Measurements from ENCODE around the gene CRNKL1.
"Not testable (repeated sequence)": the region's sequence is repeated elsewhere in the genome, so short reads cannot be mapped to it uniquely, and the experiment has no call there.

The CRNKL1 gene

DNA sequence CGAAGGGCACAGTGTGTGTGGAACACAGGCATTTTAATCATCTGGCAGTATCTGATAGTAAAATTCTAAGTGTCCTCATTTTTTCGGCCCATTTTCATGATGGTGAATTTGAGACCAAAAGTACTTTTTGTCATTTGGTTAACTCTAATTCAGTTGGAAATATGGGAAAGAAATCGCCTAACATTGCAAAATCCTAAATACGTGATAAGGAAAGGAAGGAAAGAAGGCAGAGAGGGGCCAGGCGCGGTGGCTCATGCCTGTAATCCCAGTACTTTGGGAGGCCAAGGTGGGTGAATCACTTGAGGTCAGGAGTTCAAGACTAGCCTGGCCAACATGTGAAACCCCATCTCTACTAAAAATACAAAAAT is 48.3 kb downstream of the CRNKL1 start:
- not testable (repeated sequence) for DNase-seq

DNA sequence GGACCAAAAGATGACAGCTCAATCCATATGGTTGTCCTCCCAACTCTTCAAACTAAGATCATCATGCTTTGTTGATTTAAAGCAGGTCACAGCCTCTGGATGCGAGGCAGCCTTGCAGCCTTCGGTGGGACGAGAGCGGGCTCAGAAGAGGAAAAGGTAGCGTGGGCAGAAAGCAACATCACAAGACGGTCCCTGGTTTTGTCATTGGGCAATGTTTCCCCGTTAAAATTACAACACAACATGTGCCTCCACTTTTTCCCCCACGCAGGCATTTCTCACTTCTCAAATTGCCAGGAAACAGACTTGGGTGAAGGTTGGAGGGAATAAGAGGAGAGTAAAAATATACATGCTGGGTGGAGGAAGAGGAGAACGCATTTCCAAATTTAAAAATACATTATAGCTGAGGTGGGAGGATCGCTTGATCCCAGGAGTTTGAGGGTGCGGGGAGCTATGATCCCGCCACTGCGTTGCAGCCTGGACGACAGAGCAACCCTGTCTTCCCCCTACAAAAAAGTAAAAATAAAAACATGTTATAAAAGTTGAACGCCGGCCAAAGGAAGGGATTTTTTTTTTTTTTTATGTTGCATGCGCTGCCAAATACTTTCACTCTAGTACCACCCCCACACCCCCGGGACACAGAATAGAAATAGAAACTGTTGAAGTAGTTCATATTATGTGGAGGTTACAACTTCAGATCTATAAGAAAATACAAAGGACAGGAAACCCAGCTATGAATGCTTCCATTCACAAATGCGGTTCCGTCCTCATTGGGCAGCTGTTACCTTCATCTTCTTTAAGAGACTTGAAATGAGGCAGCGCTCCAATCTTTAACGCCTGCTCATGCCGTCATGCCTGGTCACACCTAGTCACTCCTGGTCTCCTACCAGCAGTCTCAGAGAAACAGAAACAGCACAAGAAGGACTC is 49.0 kb downstream of the CRNKL1 start:
- DNase-seq = no peak

DNA sequence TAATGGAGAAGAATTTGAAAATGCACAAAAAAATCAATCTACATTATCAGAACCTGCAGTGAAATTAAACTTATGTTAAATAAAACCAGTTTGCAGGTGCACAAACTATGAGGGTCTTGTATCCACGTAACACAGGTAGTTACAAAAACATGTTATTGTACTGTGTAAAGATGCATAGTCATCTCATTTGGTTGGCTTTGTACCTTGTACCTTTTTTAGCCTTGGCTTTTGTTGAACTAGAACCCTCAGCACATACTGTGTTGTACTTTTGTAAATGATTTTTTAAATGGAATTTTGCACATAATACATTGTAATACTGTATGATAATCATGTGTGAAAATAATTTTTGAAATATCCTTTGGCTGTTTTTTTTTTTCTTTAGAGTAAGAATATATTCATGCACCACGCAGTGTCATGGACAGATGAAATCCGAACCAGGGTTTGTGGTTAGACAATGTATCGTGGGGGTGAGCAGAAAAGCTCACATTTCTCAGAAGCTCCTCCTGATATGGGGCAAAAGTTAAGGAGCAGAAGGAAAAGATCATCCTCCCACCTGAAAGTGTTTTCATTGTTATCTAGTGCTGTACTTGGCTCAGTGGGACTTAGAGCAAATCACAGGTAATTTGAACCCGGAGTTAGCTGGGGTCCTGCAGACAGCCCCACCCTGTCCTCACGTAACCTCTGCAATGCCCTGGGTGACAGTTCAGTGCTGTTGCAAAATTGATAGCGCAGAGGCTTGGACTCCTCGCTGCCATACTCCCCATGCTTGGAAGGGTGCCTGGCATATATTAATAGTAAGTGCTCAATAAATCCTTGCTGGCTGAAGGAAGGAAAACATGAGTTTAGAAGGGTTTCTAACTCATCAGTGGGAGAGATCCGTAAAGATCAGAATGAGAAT is 49.9 kb downstream of the CRNKL1 start:
- no peak for DNase-seq

DNA sequence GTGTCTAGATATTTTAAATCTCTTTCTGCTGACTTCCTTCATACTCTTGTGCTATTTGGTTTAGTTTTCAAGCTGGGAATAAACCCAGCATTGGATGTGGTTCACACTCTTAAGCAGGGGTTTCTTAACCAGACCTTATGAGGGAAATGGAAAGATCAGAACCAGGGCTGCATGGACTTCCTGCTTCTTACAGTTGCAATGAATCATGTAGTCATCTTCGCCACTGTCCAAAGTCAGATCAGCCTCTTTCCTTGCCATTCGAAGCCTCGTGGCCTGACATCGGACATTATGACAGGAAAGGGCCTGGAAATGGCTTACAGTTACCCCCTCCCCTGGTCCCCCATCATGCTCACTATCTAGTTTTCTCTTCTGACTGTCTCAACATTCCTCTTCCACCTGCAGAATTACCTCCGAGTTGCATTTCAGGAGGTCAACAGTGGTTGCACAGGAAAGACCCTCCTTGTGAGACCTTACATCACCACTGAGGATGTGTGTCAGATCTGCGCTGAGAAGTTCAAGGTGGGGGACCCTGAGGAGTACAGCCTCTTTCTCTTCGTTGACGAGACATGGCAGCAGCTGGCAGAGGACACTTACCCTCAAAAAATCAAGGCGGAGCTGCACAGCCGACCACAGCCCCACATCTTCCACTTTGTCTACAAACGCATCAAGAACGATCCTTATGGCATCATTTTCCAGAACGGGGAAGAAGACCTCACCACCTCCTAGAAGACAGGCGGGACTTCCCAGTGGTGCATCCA is 51.9 kb downstream of the CRNKL1 start:
- no peak for DNase-seq

DNA sequence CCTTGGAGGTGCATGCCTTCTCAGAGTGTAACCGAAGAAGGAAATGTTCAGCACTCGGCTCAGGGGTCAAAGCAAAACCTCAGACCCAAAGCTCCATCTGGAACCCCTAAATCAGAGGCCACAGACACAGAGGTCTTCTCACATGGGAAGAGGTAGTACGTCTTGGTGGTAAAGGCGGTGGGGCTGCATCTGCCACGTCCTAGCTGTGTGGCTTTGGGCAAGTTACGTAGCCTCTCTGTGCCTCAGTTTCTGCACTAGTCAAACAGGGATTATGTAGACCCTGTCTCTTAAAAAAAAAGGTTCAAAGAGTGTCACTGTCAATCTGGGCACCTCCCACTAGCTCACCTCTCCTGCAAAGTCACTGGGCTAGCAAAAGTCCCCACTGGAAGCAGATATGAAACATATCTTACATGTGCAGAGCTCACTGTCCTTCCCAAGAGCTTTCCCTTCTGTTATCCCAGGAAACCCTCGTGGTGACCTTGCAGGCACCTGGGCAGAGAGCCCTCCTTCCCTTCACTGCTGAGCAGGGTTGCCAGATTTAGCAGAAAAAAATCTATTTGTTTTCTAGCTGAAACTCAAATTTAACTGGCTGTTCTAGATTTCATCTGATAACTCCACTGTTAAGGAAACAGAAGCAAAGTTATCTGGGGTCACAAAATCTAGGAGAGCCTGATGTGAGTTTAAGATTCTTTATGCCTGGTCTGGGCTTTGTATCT is 53.1 kb downstream of the CRNKL1 start:
- DNase-seq = no peak

DNA sequence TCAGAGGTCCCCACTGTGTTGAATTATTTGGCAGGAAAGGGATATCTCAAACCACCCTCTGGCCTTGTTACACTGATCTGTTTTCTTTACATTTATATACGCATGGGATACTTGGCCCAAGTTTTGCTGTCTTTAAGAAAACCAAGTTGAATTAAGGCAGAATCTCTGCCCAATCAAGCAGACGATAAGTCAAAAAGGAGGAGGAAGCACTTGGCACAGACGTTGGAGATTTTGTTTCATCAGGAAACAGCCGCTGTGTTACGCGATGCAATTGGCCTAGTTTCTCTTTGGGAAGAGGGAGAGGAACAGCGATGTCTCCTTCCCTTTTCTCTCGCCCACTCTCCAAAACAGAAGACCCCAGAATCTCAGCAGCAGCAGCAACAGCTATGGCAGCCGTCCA is 55.3 kb downstream of the CRNKL1 start:
- no peak for DNase-seq

DNA sequence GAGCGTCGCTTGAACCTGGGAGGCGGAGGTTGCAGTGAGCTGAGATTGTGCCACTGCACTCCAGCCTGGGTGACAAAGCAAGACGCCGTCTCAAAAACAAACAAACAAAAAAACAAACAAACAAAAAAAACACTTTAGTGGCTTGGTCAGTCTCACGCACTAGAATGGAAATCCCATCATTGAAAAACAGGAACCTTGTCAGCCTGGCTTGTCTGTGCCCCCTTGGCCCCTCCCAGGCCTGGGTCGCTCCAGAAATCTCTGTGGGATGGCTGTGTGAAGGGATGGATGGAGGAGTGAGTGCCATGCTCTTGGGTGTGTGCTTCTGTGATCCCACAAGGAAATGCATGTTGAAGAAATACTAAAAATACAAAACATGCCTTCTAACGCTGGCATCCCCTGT is 56.0 kb downstream of the CRNKL1 start:
- no peak for DNase-seq

DNA sequence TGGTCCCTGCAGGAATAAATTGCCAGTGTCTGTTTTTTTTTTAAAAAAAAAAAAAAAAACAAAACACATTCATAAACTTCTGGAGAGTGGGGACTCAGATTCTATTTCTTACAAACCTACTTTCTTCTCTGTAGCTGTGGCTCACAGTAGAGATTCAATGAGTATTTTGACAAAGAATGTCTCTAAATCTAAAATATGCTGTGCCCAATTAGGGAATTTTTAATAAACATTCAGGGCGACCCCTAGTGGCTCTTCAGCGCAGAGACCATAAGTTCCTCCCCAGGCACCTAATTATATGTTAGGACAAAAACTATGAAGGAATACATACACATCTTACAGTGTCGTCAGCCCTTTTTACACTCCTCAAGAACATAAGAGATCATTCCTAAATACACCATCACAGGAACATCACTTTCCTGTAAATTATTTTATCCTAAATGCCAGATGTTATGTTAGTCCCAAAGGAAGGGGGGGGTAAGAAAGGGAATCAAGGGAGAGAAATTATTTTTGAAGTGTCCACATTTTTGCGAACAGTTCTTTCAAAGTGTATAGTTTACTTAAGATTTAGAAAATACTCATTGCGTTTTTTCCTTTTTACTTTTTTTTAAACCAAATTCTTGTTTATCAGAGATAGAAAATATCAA is 56.9 kb downstream of the CRNKL1 start:
- DNase-seq = no peak

DNA sequence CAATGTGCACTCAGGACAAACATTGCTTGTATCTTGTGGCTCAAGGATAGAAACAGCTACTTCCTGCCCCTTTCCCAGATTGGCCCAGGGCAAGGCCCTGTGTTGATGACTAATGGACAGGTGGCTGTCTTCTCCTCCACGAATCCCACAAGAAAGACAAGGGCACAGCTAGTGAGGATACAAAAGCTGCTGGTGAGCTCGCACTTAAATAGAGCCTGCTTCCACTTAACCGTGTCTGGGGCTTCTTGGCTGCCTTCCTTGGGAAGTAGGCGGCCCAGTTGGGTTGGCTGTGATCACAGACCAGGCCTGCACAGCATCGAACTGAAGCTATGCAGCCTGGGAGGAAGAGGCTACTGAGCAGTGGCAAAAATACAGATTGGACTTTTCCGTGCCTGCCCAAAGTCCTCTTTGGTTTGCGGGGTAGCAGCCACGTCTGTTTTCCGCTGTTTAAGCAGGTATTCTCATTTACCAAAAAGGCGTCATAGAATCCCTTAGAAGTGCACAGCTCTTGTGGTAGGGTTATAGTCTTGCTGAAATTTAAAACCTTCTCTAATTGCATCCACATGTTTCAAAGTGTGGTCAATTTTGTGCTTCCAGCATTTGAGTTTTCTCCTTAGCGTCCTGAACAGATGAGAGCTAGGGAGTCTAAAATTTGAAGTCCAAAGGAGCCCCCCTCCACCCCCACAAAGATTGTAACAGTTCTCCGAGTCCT is 58.2 kb downstream of the CRNKL1 start:
- no peak for DNase-seq

DNA sequence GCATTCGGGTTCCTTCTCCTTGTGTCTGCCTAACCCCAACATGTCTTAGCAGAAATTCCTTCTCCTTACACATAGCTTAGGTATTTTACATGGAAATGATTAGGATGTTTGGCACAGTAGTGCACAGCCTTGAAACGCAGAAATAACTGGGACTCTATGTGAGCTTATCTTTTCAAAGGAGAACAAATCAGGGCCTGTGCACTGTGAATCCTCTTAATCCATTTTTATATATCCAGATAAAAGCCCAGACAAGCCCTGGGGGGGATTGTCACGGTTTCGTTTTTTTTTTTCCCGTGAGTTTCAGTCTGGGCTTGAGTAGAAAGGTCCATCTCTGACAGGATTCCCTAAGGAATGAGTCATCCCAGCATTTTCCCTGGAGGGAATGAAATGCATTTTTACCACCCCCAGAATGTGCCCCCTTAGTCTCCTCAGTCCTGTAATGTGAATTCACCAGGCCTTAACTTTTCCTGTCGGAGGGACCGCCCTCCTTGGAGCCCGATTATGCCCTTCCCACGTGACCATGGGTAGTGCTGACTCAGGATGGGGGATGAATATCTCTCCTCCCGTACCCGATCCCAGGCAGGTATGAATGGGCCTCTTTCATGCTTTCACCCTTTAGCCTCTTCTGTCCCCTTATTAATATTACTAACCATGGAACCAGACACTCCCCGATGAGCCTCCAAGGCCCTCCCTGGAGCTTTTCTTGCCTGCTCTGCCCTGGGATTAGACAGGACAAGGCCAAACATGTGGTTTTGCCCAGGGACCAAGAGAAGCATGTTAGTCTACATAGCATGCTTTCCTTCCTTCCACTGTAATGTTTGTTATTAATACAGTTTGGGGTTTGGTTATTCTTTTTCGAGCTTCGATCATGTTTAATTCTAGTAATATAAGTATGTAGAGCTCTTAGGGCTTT is 59.0 kb downstream of the CRNKL1 start:
- peak; percentile 72 for DNase-seq

DNA sequence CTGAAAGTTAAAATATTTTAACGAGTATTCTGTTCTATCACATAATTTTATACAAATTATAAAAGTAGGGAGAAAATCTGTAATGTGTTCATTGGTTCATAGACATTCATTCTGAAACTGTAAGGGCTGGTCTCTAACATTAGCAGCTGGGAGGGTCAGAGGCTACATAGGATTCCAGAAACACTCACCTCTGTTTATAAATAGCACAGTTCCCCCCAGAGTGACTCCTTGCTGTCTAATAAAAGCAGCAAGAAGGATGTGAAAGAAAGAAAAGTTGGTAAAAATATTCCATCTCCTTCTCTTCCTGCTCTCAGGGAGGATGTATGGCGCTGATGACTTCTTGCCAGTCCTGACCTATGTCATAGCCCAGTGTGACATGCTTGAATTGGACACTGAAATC is 60.4 kb downstream of the CRNKL1 start:
- DNase-seq = no peak

DNA sequence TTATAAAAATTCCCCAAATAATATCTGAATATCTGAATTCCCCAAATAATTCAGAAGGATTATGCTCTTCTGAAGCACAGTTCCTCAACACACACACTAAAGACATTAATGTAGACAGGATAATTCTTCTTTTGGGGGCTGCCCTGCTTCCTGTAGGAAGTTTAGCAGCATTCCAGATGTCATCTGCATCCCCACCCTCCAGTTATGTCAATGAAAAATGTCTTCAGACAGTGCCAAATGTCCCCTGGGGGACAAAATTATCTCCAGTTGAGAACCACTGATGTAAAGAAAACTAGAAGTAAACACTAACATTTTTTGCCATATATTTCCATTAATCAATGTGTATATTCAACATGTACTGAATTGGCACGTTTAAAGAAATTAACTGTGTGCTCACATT is 61.0 kb downstream of the CRNKL1 start:
- no peak for DNase-seq

DNA sequence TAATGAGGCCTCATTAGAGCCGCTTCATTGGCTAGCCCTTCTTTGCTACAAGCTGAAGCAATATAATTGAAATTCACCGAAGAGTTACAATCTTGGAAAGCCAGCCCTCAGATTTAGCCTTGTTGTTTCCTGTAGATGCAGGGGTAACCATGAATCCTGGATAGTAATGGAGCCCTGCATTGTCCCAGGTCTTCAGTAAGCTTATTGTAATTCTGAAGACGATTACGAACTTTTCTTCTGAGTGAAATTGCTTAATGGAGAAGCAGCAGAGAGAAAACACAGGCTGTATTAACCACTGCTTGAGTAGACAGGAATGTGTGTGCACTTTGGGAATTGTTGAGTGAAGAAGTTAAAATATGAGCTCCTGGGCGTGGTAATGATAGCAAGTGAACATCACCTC is 61.4 kb downstream of the CRNKL1 start:
- DNase-seq = no peak

DNA sequence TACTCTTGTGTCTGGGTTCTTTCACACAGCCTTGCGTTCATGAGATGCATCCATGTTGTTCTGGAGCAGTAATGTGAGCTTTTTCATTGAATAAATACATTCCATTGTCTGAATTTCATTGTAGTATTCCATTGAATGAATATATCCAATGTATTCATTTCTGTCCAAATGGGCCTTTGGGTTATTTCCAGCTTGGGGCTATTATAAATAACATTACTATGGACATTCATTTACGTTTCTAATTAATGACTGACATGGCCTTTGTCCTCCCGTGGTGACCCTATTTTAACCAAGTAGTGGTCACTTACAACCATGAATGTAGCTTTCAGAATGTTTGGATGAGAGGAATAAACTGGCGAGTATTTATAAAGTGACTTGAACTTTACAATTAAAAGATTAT is 65.2 kb downstream of the CRNKL1 start:
- DNase-seq = no peak

DNA sequence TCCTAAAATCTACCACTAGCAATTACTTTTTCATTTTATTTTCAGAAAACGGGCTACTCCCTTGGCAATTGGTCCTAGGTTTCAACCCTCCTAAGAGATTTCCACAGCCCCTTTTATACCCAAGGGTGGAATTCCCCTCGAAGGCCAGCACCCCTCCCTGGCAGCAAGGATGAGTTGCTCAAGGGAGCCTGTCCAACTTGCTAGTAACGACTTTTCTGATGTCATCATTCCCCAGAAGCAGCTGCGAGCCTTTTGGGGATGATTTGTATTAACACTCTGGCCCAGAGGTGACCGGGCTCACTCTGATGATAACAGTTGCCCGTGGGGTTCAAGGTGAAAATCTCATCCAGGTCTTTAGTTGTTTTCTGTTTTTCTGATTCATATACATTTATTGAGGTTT is 65.8 kb downstream of the CRNKL1 start:
- DNase-seq = no peak
